H1 (cell line): ENCODE measurements around the gene TRMT61A. TPM values are rescaled to one million over a fixed set of nuclear protein-coding genes. Genes with fewer than 3 reads are reported as not detected.

ENCODE experiments used
- CTCF ChIA-PET: fragments of 300-600 bp; sonication (Branson Sonifier 250); formaldehyde crosslinking; loops from one replicate; lab custom pipeline; 2021; ENCODE audit not compliant: partially characterized antibody; lab: Charles Lee
- POLR2A ChIA-PET: fragments of 300-600 bp; sonication (Branson Sonifier 250); formaldehyde crosslinking; loops from one replicate; lab custom pipeline; 2021; ENCODE audit warnings: inconsistent platforms; ENCODE audit not compliant: partially characterized antibody; lab: Charles Lee
- DNase-seq, 2 experiments: peaks; one replicate each; pipeline versions ENCODE4 v3.0.0 to v3.0.0-alpha.2; 2010 to 2022; ENCODE audit warnings: low spot score in 2 of 2, low read depth in 1 of 2, mixed read lengths in 1 of 2
- FAIRE-seq: peaks from 2 replicates; lab custom pipeline; 2011; peaks lifted over from hg19 to GRCh38; lab: Jason Lieb, UNC
- H2AFZ ChIP-seq: 2 replicates; pipeline ENCODE4 v1.8.1; 2012; ENCODE audit warnings: low read length, inconsistent platforms
- H2AK5ac ChIP-seq: 2 replicates; pipeline ENCODE4 v1.6.1; 2013; ENCODE audit warnings: low read depth, low read length
- H2BK120ac ChIP-seq: replicated peaks from 2 replicates; pipeline ENCODE3; 2013; ENCODE audit warnings: low read depth, low read length, inconsistent platforms
- H2BK12ac ChIP-seq: 2 replicates; pipeline ENCODE4 v1.6.1; 2013; ENCODE audit warnings: low read depth, low read length
- H2BK15ac ChIP-seq: 2 replicates; pipeline ENCODE4 v1.6.1; 2013; ENCODE audit warnings: low read length
- H2BK20ac ChIP-seq: 2 replicates; pipeline ENCODE4 v1.6.1; 2013; ENCODE audit warnings: low read length
- H2BK5ac ChIP-seq: 2 replicates; pipeline ENCODE4 v1.6.1; 2013; ENCODE audit warnings: low read depth, low read length
- H3K14ac ChIP-seq: 2 replicates; pipeline ENCODE4 v1.6.1; 2013; ENCODE audit warnings: inconsistent platforms; ENCODE audit not compliant: insufficient read length
- H3K18ac ChIP-seq: 2 replicates; pipeline ENCODE4 v1.6.1; 2013; ENCODE audit warnings: low read length; ENCODE audit errors: extremely low read depth
- H3K23ac ChIP-seq: 2 replicates; pipeline ENCODE4 v1.6.1; 2013; ENCODE audit warnings: inconsistent platforms; ENCODE audit not compliant: insufficient read length
- H3K23me2 ChIP-seq: 2 replicates; pipeline ENCODE4 v1.6.1; 2013; ENCODE audit warnings: low read depth, low read length
- H3K27ac ChIP-seq: 2 replicates; pipeline ENCODE4 v1.6.1; 2011; ENCODE audit warnings: low read depth, low read length, inconsistent platforms
- H3K27me3 ChIP-seq, 4 experiments: replicated peaks in 1 of 4; 1 replicate in 1 of 4; 2 replicates in 3 of 4; pipeline versions ENCODE4 v1.6.1 to v1.8.1; 2011 to 2013; ENCODE audit warnings: low read length in 3 of 4, mild to moderate bottlenecking in 3 of 4, inconsistent platforms in 2 of 4, mixed read lengths in 2 of 4, moderate library complexity in 1 of 4; ENCODE audit not compliant: control insufficient read depth in 3 of 4, insufficient read depth in 3 of 4; ENCODE audit errors: extremely low read depth in 1 of 4
- H3K36me3 ChIP-seq, 4 experiments: 2 replicates each; pipeline versions ENCODE4 v1.6.1 to v1.8.1; 2011 to 2013; ENCODE audit warnings: mild to moderate bottlenecking in 4 of 4, low read length in 3 of 4, moderate library complexity in 2 of 4, control low read depth in 1 of 4, inconsistent platforms in 1 of 4; ENCODE audit not compliant: insufficient read depth in 4 of 4, control insufficient read depth in 2 of 4
- H3K4ac ChIP-seq: replicated peaks from 2 replicates; pipeline ENCODE3; 2013; ENCODE audit warnings: low read length, low read depth, mixed read lengths, inconsistent platforms; ENCODE audit not compliant: insufficient read length
- H3K4me1 ChIP-seq, 4 experiments: replicated peaks in 1 of 4; 1 replicate in 1 of 4; 2 replicates in 3 of 4; pipeline versions ENCODE4 v1.6.1 to v1.8.1; 2011 to 2013; ENCODE audit warnings: low read length in 3 of 4, inconsistent platforms in 2 of 4, mixed read lengths in 1 of 4; ENCODE audit not compliant: insufficient read depth in 4 of 4, control insufficient read depth in 3 of 4
- H3K4me2 ChIP-seq, 2 experiments: 2 replicates each; pipeline versions ENCODE4 v1.6.1 to v1.8.1; 2011 to 2013; ENCODE audit warnings: low read depth in 2 of 2, low read length in 2 of 2, control low read depth in 1 of 2, inconsistent platforms in 1 of 2, mild to moderate bottlenecking in 1 of 2; ENCODE audit not compliant: insufficient read depth in 1 of 2
- H3K4me3 ChIP-seq, 4 experiments: fragments of 200-600, 300-600 bp in 1 of 4; sonication (generic), shearing (Covaris generic), sonication (Bioruptor Twin) in 1 of 4; 2 replicates each; pipeline versions ENCODE4 v1.5.1 to v1.8.1; 2011 to 2016; ENCODE audit warnings: low read length in 4 of 4, low read depth in 3 of 4, control low read depth in 2 of 4, inconsistent platforms in 2 of 4, mild to moderate bottlenecking in 2 of 4, mixed read lengths in 1 of 4, moderate library complexity in 1 of 4; ENCODE audit not compliant: insufficient read depth in 2 of 4; ENCODE audit errors: extremely low read depth in 1 of 4
- H3K56ac ChIP-seq: replicated peaks from 2 replicates; pipeline ENCODE3; 2013; ENCODE audit warnings: low read depth, mild to moderate bottlenecking, mixed read lengths, low read length, inconsistent platforms; ENCODE audit not compliant: insufficient read length
- H3K79me1 ChIP-seq: 2 replicates; pipeline ENCODE4 v1.6.1; 2013; ENCODE audit warnings: low read depth, low read length, control low read depth
- H3K79me2 ChIP-seq, 2 experiments: 2 replicates each; pipeline versions ENCODE4 v1.6.1 to v1.8.1; 2012 to 2013; ENCODE audit warnings: low read length in 2 of 2, mild to moderate bottlenecking in 2 of 2, inconsistent platforms in 1 of 2; ENCODE audit not compliant: insufficient read depth in 2 of 2, control insufficient read depth in 1 of 2
- H3K9ac ChIP-seq, 4 experiments: replicated peaks in 1 of 4; 1 replicate in 1 of 4; 2 replicates in 3 of 4; pipeline versions ENCODE4 v1.6.1 to v1.8.1; 2011 to 2013; ENCODE audit warnings: low read depth in 3 of 4, low read length in 3 of 4, control low read depth in 2 of 4, mild to moderate bottlenecking in 2 of 4, moderate library complexity in 2 of 4, inconsistent platforms in 1 of 4; ENCODE audit errors: extremely low read depth in 1 of 4
- H3K9me3 ChIP-seq, 2 experiments: 2 replicates each; pipeline versions ENCODE4 v1.6.1 to v1.8.1; 2012 to 2013; ENCODE audit warnings: mild to moderate bottlenecking in 2 of 2, moderate library complexity in 2 of 2, control low read depth in 1 of 2, inconsistent platforms in 1 of 2, low read depth in 1 of 2, low read length in 1 of 2, mixed read lengths in 1 of 2; ENCODE audit not compliant: insufficient read depth in 2 of 2
- H4K20me1 ChIP-seq, 2 experiments: replicated peaks in 1 of 2; 2 replicates each; pipeline versions ENCODE3 to v1.8.1; 2011 to 2013; ENCODE audit warnings: inconsistent platforms in 2 of 2, low read length in 2 of 2, mild to moderate bottlenecking in 1 of 2; ENCODE audit not compliant: insufficient read depth in 2 of 2, control insufficient read depth in 1 of 2
- H4K5ac ChIP-seq: 2 replicates; pipeline ENCODE4 v1.6.1; 2013; ENCODE audit warnings: low read length, low read depth, mixed read lengths, inconsistent platforms; ENCODE audit not compliant: insufficient read length
- H4K8ac ChIP-seq: 2 replicates; pipeline ENCODE4 v1.8.0; 2013; ENCODE audit warnings: mild to moderate bottlenecking, moderate library complexity, low read length, inconsistent platforms; ENCODE audit not compliant: insufficient read depth; ENCODE audit errors: extremely low read depth
- H4K91ac ChIP-seq: replicated peaks from 2 replicates; pipeline ENCODE3; 2013; ENCODE audit warnings: low read length, mixed read lengths, inconsistent platforms; ENCODE audit not compliant: insufficient read length
- JUN ChIP-seq: IDR thresholded peaks from 2 replicates; pipeline ENCODE4 v1.6.1; 2011; ENCODE audit warnings: low read depth, mild to moderate bottlenecking, improper control_type of control experiment, low read length
- KDM4A ChIP-seq: IDR thresholded peaks from one replicate; pipeline ENCODE4 v1.7.1; 2012; ENCODE audit warnings: low read depth, mild to moderate bottlenecking, moderate library complexity, low read length, inconsistent platforms; ENCODE audit not compliant: severe bottlenecking
- WGBS, 2 experiments: shearing (Covaris generic) in 1 of 2; methylation state at CpG; one replicate each; pipeline versions ENCODE4 v1.1.6 to v1.1.7; 2013 to 2015; ENCODE audit warnings: low lambda C conversion rate in 2 of 2, mixed read lengths in 2 of 2, inconsistent platforms in 1 of 2, low coverage in 1 of 2, missing lambda C conversion rate in 1 of 2; ENCODE audit not compliant: insufficient replicate concordance in 2 of 2, insufficient coverage in 1 of 2, insufficient read length in 1 of 2; ENCODE audit errors: extremely low coverage in 1 of 2, missing lambda C conversion rate in 1 of 2; 5-methylcytosine and 5-hydroxymethylcytosine counted together
- polyA plus RNA-seq, 7 experiments: library from polyadenylated mRNA; depleted of rRNA in 3 of 7; stranded (reverse) in 5 of 7; unstranded in 2 of 7; fragments of >200 nt in 5 of 7; fragments of 200-250 nt in 2 of 7; gene quantifications; 1 replicate in 5 of 7; 2 replicates in 1 of 7; 4 replicates in 1 of 7; pipeline versions ENCODE4 v1.2.1 to v1.2.3, GENCODE V29; 2011 to 2013; ENCODE audit warnings: missing spikeins in 2 of 7, mixed read lengths in 2 of 7
- total RNA-seq: library from RNA; stranded (reverse); fragmentation: NEBNext Ultra II Directional; extraction: Animal tissue kit (Norgen Biotek cat#: 25700); gene quantifications from 2 replicates; pipeline ENCODE4 v1.2.1, GENCODE V29; 2021
- TF ChIP-seq, protein P1 (sequence below): IDR thresholded peaks from 2 replicates; pipeline ENCODE4 v1.6.1; 2012; ENCODE audit warnings: inconsistent platforms

TRMT61A gene
- total and polyA plus RNA-seq, 2 of the 8 experiments (the other 6 are each of a cell fraction or from before 2014, with no cell fraction given): 15.8 to 19.0 TPM

DNA sequence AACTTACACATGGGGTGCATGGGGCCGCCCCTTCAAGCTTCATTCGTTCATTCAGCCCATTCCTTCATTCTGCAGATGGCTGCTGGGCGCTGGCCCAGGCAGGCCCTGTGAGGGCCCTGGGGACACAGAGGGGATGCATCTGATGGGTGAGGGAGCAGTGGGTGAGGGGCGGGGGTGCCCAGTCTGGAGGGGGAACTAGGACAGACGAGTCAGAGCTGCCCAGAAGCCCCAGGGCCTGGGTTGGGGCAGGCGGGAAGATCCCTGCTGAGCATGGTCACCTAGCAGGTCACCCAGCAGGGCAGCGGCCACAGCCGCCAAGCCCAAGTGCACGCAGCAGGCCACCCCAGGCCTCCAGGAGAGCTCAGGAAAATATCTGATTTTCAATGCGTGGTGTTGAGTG, 14.1 kb downstream of the TRMT61A start:
- no peak overlapping the region for H3K23ac ChIP-seq
- peak overlapping the region; percentile 97 for H2BK120ac ChIP-seq
- H2BK5ac ChIP-seq: peak overlapping the region; percentile 99; the same call in 1 of the 2 replicates
- peak overlapping the region; percentile 80 for H4K5ac ChIP-seq
- POLR2A ChIA-PET: interaction anchor here (1.6 to 29.8 kb wide), 6 partner anchors 10 to 209 kb away, joined by 3 to 844 read pairs (median 20); partner anchors contain the start of genes BAG5, CKB, COA8 and EIF5
- FAIRE-seq (no peak), DNase-seq (no peak)
- H3K4me3 ChIP-seq: peak overlapping the region in 1 of 4 experiments; percentile 50; a peak in 2 of 8 replicates
- H2AK5ac ChIP-seq: peak overlapping the region; percentile 56; the same call in 1 of the 2 replicates
- H3K18ac ChIP-seq: peak overlapping the region; percentile 86
- no peaks in the 10 kb centered on the region for H3K36me3 ChIP-seq
- H3K27ac ChIP-seq: peak overlapping the region; percentile 94; the same call in 1 of the 2 replicates
- peaks cover 0 to 34% (median 29%) of the 10 kb centered on the region in 4 experiments; a peak in 6 of 7 replicates for H3K4me1 ChIP-seq
- peak overlapping the region; percentile 100; the same call in 1 of the 2 replicates for H2BK12ac ChIP-seq
- no peak overlapping the region for H3K14ac ChIP-seq
- H4K20me1 ChIP-seq: peaks cover 0 to 8% of the 10 kb centered on the region in 2 experiments
- no peaks in the 10 kb centered on the region for H3K23me2 ChIP-seq
- H2BK20ac ChIP-seq: peak overlapping the region; percentile 100
- WGBS, 2 experiments: 75% methylated on average over 5 of the region's 10 CpGs; no CpG with 5 or more reads in 1 of the 2 experiments
- H3K79me2 ChIP-seq: no peaks in the 10 kb centered on the region
- TF ChIP-seq KDM4A (peak; percentile 2), JUN (no peak)
- TF ChIP-seq, protein P1, sequence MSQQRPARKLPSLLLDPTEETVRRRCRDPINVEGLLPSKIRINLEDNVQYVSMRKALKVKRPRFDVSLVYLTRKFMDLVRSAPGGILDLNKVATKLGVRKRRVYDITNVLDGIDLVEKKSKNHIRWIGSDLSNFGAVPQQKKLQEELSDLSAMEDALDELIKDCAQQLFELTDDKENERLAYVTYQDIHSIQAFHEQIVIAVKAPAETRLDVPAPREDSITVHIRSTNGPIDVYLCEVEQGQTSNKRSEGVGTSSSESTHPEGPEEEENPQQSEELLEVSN: no peak
- H2AFZ ChIP-seq: no peak overlapping the region
- no peaks in the 10 kb centered on the region for H3K9me3 ChIP-seq
- peak overlapping the region; percentile 40 to 86 for H3K4me2 ChIP-seq
- H4K91ac ChIP-seq: peak overlapping the region; percentile 100
- peak overlapping the region; percentile 93 for H4K8ac ChIP-seq
- CTCF ChIA-PET: interaction anchor here (0.9 to 28.8 kb wide), 7 partner anchors 9 to 438 kb away, joined by 3 to 921 read pairs (median 4); partner anchors contain the start of genes CKB and TRMT61A
- no peaks in the 10 kb centered on the region for H3K79me1 ChIP-seq
- H2BK15ac ChIP-seq: peak overlapping the region; percentile 98; the same call in 1 of the 2 replicates
- H3K9ac ChIP-seq: peak overlapping the region in 2 of 4 experiments; percentile 29; a peak in 3 of 7 replicates
- no peaks in the 10 kb centered on the region; a peak in 2 of 7 replicates for H3K27me3 ChIP-seq
- peak overlapping the region; percentile 99 for H3K4ac ChIP-seq
- peak overlapping the region; percentile 32 for H3K56ac ChIP-seq
